Choroid plexus epithelial cell (primary cell): ENCODE data around the gene SH3GL3.
A peak's percentile ranks its signal among the peaks of the same experiment; 100 is the strongest.

ENCODE experiments used
- DNase-seq: peaks from one replicate; pipeline ENCODE4 v3.0.0-alpha.2; 2010; ENCODE audit warnings: low read depth
- H3K4me3 ChIP-seq: 2 replicates; pipeline ENCODE4 v1.5.1; 2011; ENCODE audit warnings: low read depth, mild to moderate bottlenecking, control low read depth, low read length, moderate library complexity
- CTCF ChIP-seq: conservative IDR thresholded peaks from 2 replicates; pipeline ENCODE4 v1.5.1; 2011; ENCODE audit warnings: low read depth, mild to moderate bottlenecking, control low read depth, inconsistent platforms, low read length, moderate library complexity

The SH3GL3 gene

DNA sequence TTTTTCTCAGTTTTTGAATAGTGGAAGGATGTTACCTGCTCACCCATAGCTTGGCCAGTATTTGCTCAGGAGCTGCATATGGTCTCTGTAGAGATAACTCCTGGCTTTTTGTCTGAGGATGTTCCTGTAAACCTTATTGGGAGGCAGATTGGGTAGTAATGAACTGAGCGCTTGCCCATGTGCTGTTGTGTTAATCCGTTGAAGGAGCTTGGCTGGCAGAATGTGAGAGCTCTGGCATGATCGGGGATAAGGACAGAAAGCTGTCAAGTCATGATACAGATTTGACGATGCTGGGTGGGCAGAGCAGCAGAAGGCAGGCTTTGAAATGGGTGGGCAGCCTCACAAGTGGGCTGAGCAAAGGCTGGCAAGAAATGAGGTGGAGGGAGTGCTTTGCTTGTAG, 27.4 kb downstream of the SH3GL3 start:
- no peak overlapping the region for H3K4me3 ChIP-seq
- TF ChIP-seq CTCF, result no peak
- no peak for DNase-seq

DNA sequence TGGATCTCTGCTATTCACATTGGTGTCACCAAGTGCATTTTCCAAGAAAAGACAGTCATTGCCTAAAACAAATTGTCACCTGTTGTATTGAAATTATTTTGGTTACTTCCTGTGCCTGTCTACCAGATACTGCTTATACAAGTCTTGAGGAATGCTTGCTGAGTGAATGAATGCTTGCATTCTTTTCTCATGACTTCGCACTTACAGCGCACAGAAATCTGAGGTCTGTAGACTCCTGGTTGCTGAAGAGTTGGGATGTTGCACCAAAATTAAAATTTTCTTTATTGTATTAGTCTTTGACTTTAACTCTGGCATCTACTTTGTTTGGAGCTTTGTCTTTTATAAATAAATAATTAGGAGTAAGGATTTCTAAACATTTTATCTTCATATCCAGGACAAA, 28.4 kb downstream of the SH3GL3 start:
- no peak overlapping the region for H3K4me3 ChIP-seq
- peak; percentile 46 for DNase-seq
- no peak for TF ChIP-seq CTCF

DNA sequence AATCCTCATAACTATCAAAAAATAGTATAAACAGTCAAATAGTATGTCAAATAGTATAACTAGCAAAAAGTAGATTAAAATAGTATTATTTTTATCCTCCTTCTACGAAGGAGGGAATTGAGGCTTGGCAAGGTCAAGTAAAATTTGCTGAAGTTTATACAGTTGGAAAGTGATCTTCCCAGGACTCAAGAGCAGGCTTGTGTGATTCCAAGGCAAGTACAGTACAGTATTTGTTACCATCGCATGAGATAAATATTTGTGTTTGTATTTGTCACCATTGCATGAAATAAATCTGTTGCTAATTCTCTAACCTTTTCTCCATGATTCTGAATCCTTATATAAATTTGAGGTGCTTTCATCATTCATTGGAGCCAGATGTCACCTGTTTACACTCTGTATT, 28.9 kb downstream of the SH3GL3 start:
- H3K4me3 ChIP-seq, result no peak overlapping the region
- DNase-seq, result no peak
- TF ChIP-seq CTCF, result no peak

GRCh38 chr15:83476708-83477107, 29.6 kb downstream of the SH3GL3 start:
- no peak for DNase-seq
- TF ChIP-seq CTCF, result no peak
- H3K4me3 ChIP-seq, result no peak overlapping the region

- TF ChIP-seq CTCF, result no peak
- no peak overlapping the region for H3K4me3 ChIP-seq
- DNase-seq, result no peak
Measured at GRCh38 chr15:83477172-83477807, 30.1 kb downstream of the SH3GL3 start.

DNA sequence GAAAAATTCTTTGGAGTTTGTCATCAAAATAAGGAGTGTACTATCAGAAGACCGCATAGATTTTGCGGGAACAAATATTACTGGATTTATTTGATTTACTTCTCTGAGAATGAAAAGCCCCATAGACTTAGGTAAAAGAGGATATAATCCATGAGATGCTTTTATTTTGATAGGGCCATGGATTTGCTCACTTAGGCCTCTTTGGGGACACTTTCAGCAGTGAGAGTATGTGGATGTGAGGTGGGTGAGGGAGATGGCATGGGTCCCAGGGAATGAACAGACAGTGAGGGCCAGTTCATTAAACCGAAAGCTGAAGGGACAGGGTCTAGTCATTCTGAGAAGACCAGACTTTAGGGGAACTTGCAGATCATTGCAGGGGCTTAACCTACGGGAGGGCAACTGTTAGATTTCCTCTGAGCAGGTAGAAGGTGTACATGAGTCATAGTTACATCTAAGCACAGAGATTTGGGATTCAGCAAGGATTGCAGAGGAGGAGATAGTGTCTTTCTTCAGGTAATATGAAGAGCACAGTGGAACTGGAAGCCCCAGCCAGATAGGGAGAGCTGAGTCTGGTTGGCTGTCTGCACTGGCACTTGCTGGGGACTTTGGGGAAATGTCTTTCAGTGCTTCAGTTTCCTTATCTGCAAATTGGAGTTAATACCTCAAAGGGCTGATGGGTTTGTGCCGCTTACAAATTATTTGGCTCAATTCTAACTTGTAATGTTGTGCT, 30.8 kb downstream of the SH3GL3 start:
- no peak for DNase-seq
- H3K4me3 ChIP-seq, result no peak overlapping the region
- no peak for TF ChIP-seq CTCF

DNA sequence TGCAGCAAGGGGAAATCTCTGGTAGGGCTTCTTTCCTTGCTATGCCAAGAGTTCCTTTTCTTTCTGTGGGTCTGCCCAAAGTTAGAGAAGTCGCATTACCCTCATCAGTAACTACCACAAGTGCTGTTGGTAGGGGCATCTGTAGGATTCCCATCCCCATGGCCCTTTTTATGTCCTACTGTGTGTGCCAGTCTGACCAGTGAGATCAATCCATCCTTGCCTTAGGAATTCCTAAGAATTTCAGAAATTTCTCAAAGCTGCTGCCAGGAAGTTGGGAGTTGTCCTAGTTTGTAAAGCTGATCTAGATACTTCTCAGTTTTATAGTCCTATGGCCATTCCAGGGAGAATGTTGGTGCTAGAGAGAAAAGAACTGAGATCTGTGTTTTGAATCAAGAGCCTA, 36.5 kb downstream of the SH3GL3 start:
- no peak for DNase-seq
- TF ChIP-seq CTCF, result no peak
- H3K4me3 ChIP-seq, result no peak overlapping the region
